VCaP (cell line): Measurements from ENCODE around the gene SLC39A7.

ENCODE experiments used
- H3K27ac ChIP-seq: fragments of 450-650 bp; 2 replicates; pipeline ENCODE4 v1.5.1; 2017
- TF ChIP-seq, protein P1 (sequence below): fragments of 450-650 bp; conservative IDR thresholded peaks from 2 replicates; pipeline ENCODE4 v1.5.1; 2017; ENCODE audit warnings: mild to moderate bottlenecking, moderate library complexity

SLC39A7 gene, protein sequence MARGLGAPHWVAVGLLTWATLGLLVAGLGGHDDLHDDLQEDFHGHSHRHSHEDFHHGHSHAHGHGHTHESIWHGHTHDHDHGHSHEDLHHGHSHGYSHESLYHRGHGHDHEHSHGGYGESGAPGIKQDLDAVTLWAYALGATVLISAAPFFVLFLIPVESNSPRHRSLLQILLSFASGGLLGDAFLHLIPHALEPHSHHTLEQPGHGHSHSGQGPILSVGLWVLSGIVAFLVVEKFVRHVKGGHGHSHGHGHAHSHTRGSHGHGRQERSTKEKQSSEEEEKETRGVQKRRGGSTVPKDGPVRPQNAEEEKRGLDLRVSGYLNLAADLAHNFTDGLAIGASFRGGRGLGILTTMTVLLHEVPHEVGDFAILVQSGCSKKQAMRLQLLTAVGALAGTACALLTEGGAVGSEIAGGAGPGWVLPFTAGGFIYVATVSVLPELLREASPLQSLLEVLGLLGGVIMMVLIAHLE

DNA sequence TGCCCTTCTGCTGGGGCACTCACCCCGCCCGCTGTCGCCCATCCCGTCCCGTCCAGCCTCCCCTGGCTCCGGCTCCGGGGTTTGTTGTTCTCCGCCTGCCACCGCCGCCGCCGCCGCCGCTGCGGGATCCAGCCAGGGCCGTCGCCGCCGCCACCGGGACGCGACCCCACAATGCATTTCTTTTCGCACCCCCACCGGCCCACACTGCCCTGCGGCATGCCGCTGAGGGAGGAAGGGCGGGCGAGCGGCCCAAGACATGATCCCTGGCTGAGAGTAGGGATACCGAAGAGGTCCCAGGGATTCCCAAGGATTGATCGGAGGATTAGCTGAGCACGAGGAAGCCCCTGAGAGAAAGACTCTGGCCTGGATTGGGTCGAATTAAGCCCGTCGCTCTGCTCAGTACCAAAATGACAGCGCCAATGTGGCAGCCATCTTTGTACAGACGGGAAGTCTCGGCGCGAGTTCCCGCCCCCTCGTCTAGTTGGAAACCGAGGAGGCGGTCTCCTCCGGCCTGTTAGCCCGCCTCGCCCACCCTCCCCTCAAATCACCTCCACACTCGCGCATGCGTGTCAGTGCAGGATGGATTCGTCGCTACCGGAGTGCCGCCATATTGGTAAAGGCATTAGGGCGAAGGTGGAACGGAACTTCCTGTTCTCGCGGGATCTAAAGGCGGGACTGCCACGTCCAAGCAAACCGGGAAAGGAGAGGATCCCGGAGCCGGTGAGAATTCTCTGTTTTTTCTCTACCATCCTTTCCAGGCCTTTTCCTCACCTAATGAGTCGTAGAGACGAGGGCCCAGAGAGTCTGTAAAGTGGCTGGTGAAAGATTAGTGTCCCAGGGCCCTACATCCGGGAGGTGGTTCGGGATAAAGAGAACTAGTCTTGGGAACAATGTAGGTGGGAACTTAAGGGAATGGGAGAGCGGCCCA is at the start of gene SLC39A7, which contains the start of gene RXRB:
TSS of gene SLC39A7 (plus strand) at position 649 of the 928 bp plus-strand sequence. CDS start 379 bp downstream, outside the sequence.
TSS of gene RXRB (minus strand) at position 447 of the 928 bp plus-strand sequence. CDS start at position 258, 189 bp downstream.
- TF ChIP-seq, protein P1, sequence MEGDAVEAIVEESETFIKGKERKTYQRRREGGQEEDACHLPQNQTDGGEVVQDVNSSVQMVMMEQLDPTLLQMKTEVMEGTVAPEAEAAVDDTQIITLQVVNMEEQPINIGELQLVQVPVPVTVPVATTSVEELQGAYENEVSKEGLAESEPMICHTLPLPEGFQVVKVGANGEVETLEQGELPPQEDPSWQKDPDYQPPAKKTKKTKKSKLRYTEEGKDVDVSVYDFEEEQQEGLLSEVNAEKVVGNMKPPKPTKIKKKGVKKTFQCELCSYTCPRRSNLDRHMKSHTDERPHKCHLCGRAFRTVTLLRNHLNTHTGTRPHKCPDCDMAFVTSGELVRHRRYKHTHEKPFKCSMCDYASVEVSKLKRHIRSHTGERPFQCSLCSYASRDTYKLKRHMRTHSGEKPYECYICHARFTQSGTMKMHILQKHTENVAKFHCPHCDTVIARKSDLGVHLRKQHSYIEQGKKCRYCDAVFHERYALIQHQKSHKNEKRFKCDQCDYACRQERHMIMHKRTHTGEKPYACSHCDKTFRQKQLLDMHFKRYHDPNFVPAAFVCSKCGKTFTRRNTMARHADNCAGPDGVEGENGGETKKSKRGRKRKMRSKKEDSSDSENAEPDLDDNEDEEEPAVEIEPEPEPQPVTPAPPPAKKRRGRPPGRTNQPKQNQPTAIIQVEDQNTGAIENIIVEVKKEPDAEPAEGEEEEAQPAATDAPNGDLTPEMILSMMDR = no peak
- peak within 1 kb of the TSS; percentile 99 for H3K27ac ChIP-seq

DNA sequence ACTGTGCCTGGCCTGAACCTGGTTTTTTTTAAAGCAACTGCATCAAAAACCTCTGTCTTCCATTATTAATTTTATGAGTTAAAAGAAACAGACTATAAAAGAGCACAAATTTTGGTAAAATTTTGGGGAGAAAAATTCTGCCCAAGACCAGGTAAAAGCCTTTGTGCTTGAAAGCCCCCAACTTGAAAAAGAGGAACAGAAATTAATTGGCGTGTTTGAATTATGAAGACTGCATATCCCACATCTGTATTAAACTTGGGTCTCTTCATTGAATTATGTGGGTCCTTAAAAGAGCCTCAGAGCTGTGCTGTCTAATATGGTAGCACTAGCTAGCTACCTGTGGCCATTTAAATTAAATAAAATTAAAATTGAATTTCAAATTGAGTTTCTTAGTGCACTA is 49.6 kb upstream of the SLC39A7 start:
- TF ChIP-seq, protein P1 = no peak
- no peak overlapping the region for H3K27ac ChIP-seq

DNA sequence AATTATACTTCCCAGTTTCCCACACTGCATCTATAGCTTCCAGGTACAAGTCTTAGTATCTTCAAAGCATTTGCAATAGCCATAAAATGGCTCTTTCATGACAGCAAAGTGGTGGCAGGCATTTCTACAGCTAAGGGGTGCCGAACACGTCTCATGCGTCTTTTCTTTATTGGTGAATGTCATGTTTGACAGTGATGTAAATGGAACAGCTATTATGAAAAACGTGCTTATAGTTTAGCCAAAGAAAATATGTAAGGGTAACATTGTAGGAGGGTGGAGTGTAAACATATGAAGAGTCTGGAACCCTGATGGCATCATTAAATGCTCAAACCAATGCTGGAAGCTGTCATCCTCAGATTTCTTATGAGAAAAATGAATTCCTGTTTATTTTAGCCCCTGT is 46.3 kb upstream of the SLC39A7 start:
- no peak overlapping the region for H3K27ac ChIP-seq
- TF ChIP-seq, protein P1 = no peak

DNA sequence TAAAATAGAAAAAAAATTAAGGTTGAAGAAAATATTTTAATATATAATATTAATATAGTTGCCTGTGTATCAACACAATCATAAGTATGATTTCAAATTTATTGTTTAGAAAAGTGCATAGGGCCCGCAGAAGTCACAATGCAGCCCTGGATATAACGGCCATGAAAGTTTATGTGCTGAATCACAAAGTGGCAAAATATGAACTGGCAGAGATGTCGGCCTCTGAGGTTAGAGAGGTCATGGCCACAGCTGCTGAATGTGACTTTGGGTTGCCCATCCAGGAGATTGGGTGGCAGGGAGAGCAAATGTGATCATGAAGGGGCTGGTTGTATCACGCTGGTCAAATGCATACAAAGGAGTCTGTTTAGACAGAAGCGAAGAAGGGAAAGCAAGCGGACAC is 44.1 kb upstream of the SLC39A7 start:
- TF ChIP-seq, protein P1 = no peak
- no peak overlapping the region for H3K27ac ChIP-seq

DNA sequence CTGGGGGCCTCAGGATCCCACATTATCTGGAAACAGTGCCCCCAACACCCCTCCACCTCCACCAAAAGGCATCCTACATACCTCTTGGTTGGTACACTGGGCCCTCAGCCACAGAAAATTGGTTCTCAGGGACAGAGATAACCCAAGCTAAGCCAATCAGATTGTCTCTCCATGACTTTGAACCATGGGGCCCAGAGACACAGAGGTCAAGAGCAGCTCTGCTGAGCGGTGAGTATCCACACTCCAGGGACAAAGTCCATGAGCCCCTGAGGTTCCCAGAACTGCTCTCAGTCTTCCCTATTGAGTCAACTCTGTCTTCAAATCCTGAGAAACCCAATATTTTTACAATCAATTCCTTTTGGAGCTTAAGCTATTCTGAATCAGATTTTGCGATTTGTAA is 43.7 kb upstream of the SLC39A7 start:
- no peak overlapping the region for H3K27ac ChIP-seq
- TF ChIP-seq, protein P1 = no peak

DNA sequence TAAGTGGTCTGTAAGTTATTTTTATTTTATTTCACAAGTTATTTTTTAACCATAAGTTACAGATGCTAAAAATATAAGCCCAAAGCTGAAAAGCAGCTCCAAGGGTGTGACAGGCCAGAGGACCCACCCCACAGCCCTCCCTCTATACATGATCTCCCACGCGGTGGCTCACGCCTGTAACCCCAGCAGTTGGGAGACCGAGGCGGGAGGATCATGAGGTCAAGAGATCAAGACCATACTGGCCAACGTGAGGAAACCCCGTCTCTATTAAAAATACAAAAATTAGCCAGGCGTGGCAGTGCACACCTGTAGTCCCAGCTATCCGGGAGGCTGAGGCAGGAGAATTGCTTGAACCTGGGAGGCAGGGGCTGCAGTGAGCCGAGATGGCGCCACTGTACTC is 40.6 kb upstream of the SLC39A7 start:
- H3K27ac ChIP-seq = no peak overlapping the region
- TF ChIP-seq, protein P1 = no peak
